Smooth muscle cell of the brain vasculature (primary cell): ENCODE results near the gene TREH.

Experiments
- DNase-seq: peaks from one replicate; pipeline ENCODE4 v3.0.0-alpha.2; 2012; ENCODE audit warnings: low read depth, low spot score

The TREH gene

DNA sequence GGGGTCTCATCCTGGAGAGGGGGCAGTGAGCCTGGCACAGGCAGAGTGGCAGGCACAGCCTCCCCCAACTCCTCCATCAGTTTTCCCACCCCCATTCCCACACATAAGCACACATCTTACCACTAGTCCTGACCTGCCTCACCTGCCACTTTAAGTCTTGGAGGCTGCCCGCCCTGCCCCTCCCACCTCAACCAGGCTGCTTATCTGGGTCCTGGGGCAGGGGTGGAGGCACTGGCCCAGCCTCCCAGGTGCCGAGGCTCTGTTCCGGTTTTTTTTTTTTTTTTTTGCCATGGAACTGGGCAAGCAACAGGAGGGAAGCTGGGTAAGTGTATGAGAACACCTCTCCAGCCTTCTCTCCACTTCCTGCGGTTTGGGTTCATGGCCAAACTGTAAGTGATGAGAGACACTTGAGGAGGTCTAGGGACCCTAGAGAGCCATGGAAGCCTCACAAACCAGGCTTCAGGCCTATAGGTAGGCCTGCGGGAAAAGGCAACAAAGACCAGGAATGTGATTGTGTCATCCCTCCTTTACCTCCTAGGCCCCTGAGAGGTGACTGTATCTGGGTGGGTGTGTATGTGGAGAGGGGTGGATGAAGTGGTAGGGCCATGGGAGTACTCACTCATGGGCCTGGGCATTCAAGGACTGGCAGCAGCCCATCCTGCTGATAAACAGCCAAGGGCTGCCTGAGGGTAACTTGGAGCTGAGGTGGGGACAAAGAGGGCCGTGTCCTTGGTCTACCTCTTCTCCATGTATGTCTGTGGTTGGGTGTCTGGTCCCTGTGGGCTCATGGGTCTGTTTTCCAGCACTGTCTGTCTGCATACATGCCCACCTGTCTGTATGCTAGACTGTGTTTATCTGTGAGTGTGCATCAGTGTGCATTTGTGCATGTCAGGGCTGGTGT lies 49.4 kb downstream of the TREH start:
- DNase-seq = no peak

DNA sequence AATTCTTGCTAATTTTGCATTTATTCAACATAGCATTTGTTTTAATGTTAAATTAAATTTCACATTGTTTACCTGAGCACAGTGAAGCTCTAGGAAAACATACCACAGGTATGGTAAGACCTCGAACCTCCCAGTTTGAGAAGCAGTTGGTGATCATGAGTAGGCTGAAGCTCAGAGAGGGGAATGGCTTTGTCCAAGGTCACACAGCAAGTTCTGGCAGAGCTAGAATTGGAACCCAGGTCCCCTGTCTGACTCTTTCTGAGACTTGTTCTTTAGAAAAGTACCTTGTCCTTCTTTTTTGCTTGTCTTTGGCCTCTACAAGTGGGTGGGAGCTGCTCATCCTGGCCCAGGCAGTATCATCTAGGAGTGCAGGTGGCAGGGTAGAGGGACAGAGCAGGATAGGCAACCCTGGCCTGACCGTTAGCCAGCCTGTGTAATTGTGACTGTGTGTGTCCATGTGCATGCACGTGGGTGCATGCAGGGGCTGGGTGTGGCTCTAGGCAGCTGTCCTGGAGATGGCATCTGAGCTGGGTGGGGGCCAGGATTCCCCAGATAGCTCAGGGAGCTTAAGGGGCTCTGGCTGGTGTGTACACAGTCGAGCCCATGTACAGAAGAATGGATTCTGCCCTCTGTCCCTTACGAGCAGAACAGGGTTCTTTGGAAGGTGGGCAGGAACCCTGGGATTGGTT lies 50.4 kb downstream of the TREH start:
- DNase-seq = no peak

DNA sequence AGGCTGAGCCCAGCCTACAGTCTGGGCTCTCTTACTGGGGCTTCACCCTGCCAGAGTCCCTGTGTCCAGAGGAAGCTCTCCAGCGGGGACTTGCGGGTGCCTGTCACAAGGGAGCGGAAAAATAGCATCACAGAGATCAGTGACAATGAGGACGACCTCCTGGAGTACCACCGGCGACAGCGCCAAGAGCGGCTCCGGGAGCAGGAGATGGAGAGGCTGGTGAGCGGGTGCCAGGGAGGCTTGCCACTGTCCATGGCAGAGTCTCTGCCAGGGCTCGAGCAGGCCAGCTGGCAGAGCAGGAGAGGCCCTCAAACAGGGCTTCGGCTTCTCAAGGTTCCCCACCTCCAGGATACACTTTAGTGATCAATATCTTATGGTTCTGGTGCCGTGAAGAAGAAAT lies 51.0 kb downstream of the TREH start:
- no peak for DNase-seq

DNA sequence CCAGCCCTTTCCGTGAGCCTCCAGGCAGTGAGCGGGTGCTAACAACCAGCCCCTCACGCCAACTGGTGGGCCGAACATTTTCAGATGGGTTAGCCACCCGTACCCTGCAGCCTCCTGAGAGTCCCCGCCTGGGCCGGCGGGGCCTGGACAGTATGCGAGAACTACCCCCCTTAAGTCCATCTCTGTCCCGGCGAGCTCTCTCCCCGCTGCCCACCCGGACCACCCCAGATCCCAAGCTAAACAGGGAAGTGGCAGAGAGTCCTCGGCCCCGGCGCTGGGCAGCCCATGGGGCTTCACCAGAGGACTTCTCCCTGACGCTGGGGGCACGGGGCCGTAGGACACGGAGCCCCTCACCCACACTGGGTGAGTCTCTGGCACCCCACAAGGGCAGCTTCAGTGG lies 51.4 kb downstream of the TREH start:
- no peak for DNase-seq

DNA sequence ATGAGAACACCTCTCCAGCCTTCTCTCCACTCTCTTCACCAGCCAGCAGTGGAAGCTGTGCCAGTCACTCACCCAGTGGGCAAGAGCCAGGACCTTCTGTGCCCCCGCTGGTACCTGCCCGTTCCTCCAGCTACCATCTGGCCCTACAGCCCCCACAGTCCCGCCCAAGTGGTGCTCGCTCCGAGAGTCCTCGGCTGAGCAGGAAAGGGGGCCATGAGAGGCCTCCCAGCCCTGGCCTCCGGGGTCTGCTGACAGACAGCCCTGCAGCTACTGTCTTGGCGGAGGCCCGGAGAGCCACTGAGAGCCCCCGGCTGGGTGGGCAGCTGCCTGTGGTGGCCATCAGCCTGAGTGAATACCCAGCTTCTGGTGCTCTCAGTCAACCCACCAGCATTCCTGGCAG lies 51.9 kb downstream of the TREH start:
- no peak for DNase-seq

DNA sequence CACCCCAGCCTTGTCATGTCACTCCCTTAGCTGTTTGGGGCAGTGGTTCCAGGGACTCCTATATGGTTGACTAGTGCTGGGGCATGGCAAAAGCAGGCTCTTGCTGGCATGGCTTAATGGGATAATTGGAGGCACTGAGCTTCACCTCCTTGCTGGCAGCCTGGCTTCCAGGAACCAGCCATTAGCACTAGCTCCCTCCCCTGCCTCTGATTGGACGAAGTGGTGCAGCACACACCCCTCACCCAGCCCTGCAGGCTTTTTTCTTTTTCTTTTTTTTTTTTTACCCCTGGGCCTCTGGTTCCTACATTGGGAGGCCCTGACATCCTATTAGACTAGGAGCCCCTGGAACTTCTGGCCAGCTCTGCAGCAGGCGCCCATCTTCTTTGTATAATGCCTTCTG lies 53.5 kb downstream of the TREH start:
- DNase-seq = no peak

DNA sequence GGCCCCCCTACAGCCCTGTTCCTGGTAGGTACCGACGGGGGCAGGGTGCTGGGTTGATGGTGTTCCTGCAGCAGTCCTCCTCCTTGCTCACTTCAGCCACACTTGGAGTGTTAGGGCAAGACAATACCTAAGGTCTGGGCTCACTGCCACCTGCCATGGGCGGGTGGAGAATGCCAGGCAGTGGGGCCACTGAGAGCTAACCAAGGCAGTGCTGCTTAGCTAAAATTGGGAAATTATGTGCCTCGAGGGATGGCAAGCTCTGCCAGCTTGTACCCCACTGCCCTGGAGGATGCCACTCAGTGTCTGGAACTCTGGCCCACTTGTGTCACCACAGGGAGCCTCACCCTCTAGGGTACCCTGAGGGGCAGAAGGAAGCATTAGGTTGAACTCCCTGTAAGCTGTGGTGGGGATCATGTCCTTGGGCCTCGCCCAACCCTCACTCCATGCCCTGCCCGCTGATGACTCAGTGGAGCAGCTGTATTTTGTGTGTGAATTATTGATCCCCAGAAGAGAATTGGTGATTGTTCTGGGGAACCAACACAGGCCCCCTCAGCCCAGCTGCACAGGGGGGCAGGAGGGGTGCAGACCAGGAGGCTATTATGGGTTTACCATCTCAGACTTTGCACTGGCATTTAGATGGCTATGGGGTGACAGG lies 54.3 kb downstream of the TREH start:
- no peak for DNase-seq

DNA sequence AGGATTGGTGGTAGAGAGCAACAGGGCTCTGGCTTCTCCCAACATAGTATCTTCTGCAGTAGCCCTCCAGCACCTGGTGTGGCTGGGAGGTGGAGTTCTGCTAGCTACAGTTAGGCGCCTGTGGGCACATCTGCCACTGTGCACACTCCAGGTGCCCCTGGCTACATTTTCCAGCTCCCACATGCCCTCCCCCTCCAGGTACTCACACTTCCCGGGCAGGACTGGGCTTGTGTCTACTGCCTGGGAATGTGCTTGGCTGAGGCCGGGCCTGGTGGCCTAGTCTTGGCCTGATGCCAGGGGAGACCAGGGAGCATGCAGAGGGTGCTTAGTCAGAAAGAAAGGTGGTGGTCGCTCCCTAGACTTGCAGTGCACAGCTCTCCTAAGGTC lies 56.2 kb downstream of the TREH start:
- DNase-seq = no peak

DNA sequence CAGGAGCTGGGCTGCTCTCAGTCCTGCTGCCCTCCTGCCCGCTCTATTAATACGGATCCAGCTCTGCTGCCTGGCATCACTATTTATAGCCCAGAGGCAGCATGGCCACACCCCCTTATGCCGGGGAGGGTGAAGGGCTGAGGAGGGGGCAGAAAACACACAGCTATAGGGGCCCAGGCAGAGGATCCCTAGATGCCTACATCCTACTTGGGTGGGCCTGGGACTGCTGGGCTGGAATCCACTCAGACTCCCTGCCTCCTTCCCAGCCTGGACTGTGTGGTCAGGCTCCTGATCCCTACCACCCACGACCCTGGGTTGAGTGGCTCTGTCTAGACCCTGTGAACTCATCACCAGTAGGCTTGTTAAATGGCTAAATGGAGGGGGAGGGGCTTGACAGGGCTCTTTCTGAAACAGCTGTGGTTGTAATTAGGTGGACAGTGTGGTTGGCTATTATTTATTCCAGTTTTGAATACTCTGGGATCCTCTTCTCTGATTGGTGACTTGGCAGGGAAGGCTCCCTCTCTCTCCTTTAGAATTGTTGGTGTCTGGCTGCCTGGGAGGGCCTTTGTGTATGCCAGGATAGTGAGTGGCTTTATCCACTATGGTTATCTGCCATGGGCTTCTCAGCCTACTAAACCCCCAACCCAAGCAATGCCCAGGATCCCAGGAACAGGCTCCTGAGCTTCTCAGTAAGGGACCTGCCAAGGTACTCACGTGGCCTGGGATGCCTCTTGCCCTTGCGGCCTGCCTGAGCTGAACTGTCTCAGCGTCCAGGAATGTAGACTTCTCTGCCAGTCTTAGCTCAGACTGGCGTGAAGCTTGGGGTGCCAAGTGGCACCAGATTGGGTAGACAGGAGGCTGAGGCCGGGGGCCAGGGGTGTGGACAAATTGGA lies 56.8 kb downstream of the TREH start:
- no peak for DNase-seq

DNA sequence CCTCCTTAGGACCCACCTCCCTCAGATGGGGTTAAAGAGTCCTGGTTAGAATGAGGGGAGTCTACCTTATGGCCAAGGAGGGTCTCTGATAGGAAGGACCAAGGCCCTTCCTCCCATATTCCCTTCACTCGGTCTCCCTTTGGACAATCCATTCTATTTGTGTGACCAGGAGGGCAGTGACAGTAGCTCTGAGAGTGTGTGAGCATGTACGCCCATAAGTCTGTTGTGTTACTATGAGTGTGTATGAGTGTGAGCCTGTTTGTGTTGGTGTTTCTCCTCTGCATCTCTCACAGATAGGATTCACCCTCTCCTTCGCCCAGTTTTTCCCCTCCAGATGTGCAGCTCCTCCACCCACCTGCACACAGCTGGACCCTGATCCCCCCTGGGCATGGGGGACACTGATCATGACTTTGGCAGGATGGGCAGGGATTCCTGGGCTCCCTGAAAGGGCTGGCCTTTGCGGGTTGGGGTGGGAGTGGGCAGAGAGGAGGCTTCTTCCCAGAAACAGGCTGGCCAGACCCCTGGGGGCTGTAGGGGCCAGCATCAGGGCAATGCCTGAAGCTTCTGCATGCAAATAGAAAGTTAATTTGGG lies 57.6 kb downstream of the TREH start:
- DNase-seq = no peak

DNA sequence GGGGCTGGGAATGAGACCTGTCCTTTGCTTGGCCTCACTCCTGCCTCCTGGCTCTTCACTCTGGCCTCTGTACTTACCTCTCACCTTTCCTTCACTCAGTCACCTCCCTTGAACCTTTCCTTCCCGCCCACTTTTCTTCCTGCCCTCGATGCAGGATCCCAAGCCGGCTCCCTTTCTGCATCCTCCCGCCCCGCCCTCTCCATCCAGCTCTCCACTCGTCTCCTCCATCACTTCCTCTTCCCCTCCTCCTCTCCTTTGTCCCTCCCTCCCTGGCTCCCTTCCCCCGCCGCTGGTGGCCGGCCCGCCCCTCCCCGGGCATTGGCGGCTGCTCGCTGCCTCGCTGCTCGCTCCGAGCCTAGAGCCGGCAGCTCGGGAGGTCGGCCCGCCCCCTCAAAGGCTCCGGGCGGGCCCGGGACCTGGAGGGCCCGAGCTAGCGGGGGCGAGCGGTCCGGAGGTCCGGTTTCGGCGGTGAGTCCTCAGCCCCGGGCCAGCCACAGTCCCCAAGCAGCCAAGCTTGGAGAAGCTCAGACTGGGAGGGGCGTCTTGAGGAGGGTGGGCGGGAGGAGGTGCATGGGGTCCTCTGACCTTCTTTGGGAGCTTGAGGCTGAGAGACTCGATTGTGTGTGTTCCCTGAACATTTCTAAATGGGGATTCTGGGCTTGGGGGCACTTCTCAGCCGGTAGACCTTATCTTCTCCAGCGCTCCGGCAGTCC lies 58.2 kb downstream of the TREH start:
- DNase-seq = no peak

DNA sequence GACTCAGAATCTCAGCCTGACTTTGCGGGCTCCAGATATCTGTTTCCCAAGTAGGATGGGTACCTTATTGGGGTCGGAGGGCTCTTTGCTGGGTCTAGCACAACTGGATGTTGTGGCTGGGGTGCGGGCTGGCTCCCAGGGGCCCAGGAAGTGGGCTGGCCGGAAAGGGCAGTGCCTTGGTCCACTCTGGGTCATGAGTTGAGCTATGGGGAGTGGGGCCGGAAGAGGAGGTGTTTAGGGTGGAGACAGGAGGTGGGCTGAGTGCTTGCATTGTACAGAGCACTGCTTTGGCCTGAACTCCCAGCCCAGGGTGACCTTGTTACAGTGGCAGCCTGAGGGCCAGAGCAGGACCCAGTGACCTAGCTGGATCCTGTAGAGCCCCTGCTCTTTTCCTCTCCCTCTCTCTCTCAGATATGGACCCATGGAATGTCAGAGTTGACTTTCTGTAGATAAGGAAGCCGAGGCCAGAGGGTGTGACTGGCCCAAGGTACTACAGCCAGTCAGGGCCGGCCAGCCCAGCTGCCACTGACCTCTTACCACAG lies 58.9 kb downstream of the TREH start:
- DNase-seq = no peak

DNA sequence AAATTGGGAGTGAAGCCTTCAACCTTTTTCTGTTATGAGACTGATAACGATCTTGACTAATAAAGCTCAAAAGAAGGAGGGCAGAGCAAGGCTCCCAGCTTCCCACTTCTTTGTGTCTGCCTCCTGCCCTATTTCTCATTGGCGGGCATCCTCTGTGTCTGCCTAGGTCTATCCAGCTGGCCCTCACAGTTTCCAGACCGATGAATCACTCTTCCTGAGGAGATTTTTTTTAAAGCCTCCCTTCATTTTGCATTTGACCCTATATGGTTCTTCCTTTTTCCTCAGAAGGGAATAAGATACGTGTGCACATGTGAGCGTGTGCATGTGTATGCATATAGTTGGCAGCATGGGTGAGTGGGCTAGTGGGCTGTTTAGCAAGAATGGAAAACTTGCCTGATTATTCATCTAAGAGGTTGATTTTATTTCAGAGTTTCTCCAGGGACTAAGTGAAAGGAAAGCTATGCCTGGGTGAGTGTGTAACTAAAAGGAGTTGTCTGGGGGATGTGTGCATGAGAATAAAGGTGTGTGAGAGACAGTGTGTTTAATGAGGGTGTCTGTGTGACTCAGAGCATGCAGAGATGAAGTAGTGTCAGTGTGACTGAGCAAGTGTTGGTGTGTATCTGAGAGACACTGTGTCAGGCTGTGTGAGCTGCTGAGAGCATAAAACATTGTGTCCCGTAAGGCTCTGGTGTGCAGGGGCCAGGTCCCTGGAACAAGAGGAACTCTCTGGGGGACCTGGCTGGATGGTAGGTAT lies 59.8 kb downstream of the TREH start:
- DNase-seq = no peak

DNA sequence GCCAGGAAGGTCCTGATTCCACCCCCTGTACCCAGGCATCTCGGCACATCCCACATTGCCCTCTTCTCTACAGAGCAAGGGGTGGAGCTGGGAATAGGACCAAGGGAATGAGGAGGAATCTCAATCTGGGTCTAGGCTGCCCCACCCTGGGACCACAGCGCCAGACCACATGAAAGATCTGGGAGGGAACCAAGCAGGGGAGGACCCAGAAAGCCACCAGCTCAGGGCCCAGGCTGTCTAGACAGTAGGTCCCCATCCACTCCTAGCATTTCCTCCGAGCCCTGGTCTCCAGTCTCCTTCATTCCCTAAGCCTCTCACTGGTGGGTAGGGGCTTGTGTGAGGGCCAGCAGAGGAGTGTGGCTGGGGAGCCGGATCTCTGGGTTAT lies 60.5 kb downstream of the TREH start:
- DNase-seq = no peak

DNA sequence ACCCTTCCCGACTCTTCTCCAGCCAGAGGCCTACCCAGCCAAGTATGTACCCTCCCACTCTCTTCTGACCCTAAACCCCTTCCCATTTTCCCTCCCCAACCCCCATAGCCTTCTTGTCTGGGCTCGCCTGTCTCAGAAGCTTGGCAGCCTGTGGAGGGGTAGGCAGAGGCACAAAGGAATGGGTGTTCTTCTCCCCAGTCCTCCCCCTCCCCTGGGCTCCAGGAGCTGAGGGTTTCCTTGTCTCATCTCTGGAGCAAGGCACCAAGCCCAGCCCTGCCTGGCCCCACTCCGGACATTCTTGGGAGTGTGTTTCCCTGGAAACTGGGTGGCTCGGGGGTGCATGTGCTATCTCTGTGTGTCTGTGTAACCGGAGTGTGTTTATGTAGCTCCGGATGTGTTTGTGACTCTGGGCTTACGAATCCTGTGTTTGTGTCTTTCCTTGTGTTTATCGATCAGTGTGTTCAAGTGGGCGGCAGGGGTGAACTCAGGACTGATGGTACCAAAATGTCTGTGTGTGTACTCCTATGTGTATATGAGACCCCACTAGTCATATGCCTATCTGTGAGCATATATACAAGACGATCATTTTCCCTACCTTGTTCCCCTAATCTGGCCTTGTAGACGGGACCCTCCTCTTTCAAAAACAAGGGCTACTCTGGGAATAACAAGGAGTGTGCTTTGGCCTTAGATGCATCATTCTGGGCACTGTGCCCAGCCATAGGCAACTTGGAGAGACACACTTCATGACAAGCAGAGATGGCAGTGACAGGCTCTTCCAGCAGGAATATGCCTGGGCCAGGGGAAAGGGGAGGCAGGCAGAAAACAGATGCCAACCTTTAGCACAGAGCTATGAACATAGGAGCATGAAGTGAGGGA lies 61.1 kb downstream of the TREH start:
- DNase-seq = no peak

DNA sequence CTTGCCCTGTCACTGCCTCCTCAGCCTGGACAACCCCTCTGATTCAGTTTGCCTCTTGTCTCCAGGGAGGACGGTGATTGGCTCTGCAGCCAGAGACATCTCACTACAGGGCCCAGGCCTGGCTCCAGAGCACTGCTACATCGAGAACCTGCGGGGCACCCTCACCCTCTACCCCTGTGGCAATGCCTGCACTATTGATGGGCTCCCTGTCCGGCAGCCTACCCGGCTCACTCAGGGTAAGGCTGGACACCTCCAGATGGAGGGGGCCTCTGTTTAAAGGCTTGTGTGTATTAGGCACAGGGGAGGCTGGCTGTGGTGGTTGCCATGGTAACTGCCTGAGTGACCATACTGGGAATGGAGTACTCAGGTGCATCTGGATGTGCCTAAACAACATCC lies 63.5 kb downstream of the TREH start:
- DNase-seq = no peak

DNA sequence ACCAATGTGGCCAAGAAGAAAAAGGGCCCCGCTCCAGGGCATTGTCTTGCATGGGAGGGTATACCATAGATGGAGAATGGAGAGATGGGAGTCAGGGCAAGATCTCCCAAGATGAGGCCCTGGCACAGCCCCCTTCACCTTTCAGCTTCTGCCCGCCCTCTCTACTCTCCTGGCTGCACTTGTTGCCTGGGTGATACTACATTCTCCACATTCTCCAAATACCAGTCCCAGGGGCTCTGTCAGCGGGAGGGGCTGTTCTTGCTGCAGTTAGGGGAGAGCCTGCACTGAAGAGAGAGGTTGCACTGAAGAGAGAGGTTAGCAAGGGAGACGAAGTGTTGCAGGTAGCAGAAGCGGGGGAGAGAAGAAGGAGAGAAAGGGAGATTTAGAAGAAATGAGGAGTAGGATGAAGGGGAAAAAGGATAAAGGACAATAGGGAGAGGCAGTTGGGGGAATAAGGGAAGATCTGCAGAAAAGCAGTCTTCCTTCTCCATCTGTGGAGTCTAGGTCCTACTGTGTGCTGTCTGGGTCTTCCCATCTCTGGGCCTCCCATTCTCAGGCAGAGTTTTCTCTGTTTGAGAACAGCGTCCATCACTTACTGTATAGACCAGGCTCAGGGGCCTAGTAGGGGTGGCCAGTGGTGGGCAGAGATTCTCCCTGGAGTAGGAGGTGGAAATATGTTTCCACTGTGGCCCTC lies 64.0 kb downstream of the TREH start:
- no peak for DNase-seq

DNA sequence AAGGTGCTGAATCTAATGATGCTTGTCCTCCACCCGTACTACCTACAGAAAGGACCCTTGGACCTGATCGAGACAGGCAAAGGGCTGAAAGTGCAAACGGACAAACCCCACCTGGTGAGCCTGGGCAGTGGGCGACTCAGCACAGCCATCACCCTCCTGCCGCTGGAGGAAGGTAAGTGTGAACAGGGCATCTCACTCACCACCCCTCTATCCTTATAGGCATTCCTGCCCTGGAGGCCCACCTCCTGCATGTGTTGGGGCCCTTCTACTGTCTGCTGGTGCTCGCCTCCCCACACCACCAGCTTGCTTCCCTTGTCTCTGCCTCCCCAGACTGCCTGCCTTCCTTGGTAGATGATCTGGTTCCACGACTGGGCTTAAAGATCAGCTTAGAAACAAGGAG lies 64.9 kb downstream of the TREH start:
- no peak for DNase-seq
